GM12878 (cell line): ENCODE data around the gene PRR12.

Experiments
- FOXK2 ChIP-seq: fragments of 450-650 bp; IDR thresholded peaks from 2 replicates; pipeline ENCODE4 v1.6.1; 2017; ENCODE audit warnings: mild to moderate bottlenecking, moderate library complexity
- JUND ChIP-seq: IDR thresholded peaks from 2 replicates; pipeline ENCODE4 v1.6.1; 2012; ENCODE audit warnings: low read depth, mild to moderate bottlenecking, low read length, improper control_type of control experiment, moderate library complexity
- MAX ChIP-seq: IDR thresholded peaks from 2 replicates; pipeline ENCODE4 v1.6.1; 2012; ENCODE audit warnings: low read depth, low read length, improper control_type of control experiment
- NBN ChIP-seq: fragments of 450-650 bp; IDR thresholded peaks from 2 replicates; pipeline ENCODE4 v1.6.1; 2016
- SMAD1 ChIP-seq: fragments of 450-650 bp; IDR thresholded peaks from 2 replicates; pipeline ENCODE4 v1.6.1; 2018; ENCODE audit warnings: mild to moderate bottlenecking, low read depth; ENCODE audit not compliant: partially characterized antibody
- TF ChIP-seq, protein P1 (sequence below), 3 experiments: IDR thresholded peaks in 2 of 3; conservative IDR thresholded peaks in 1 of 3; 2 replicates each; pipeline ENCODE4 v1.5.1; 2011; ENCODE audit warnings: low read depth in 3 of 3, low read length in 3 of 3, mild to moderate bottlenecking in 3 of 3, control low read depth in 2 of 3, moderate library complexity in 2 of 3, inconsistent platforms in 1 of 3, mixed read lengths in 1 of 3; ENCODE audit not compliant: control insufficient read depth in 2 of 3, insufficient read depth in 1 of 3; ENCODE audit errors: extremely low read depth in 1 of 3
- TF ChIP-seq, protein P2 (sequence below): IDR thresholded peaks from 2 replicates; pipeline ENCODE4 v1.6.1; 2011; ENCODE audit warnings: low read depth, mild to moderate bottlenecking, low read length, moderate library complexity, borderline replicate concordance; ENCODE audit errors: extremely low read depth

DNA sequence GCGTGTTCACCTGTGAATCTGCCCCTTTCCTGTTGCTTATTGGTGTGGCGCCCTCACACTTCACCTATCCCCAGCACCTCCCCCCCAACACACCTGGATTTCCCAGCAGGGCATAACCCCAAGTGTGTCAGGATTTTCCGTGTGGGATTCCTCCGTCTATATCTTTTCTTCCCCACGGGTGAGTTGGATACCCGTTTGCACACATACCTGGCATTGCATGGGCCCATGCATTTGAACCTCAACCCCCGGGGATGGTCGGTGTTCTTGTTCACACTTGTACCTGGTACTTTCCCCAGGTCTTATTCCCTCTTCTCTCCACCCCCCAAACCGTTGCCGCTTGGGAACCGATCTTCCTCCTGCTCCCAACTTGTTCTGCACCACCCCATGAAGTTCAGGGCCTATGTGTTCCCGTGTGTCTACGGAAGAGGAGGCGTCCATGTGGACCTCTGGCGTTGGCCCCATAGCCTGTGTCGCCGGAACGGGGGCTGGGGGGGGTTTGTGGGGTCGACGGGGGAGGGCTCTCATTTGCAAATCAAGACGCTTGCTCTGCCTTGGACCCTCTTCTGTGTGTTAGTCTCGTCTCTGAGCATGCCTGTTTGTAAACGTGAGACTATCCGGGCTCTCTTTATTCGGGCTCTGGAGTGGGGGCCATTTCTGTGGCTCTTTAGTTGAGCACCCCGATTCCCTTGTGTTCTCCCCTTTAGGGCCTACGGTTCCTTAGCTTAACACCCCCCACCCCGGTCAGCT is 1.7 kb downstream of the PRR12 start:
- TF ChIP-seq JUND (no peak), SMAD1 (no peak), NBN (no peak), FOXK2 (no peak), MAX (no peak)
- TF ChIP-seq, protein P1, sequence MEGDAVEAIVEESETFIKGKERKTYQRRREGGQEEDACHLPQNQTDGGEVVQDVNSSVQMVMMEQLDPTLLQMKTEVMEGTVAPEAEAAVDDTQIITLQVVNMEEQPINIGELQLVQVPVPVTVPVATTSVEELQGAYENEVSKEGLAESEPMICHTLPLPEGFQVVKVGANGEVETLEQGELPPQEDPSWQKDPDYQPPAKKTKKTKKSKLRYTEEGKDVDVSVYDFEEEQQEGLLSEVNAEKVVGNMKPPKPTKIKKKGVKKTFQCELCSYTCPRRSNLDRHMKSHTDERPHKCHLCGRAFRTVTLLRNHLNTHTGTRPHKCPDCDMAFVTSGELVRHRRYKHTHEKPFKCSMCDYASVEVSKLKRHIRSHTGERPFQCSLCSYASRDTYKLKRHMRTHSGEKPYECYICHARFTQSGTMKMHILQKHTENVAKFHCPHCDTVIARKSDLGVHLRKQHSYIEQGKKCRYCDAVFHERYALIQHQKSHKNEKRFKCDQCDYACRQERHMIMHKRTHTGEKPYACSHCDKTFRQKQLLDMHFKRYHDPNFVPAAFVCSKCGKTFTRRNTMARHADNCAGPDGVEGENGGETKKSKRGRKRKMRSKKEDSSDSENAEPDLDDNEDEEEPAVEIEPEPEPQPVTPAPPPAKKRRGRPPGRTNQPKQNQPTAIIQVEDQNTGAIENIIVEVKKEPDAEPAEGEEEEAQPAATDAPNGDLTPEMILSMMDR (IDR thresholded peaks at IDR 0.05 in 2 of 3, conservative IDR thresholded peaks at IDR 0.05 in 1 of 3; ENCODE audit: control insufficient read depth in 2 of 3, extremely low read depth in 1 of 3, insufficient read depth in 1 of 3, low read depth in 3 of 3, low read length in 3 of 3) = no peak
- TF ChIP-seq, protein P2, sequence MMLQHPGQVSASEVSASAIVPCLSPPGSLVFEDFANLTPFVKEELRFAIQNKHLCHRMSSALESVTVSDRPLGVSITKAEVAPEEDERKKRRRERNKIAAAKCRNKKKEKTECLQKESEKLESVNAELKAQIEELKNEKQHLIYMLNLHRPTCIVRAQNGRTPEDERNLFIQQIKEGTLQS = no peak
